H1 (cell line): ENCODE results near the gene PAX4. TPM values are rescaled to one million over a fixed set of nuclear protein-coding genes. Genes with fewer than 3 reads are reported as not detected.
A peak's percentile ranks its signal among the peaks of the same experiment; 100 is the strongest.

ENCODE experiments used
- ASH2L ChIP-seq: fragments of 200-600, 300-600 bp; sonication (generic); IDR thresholded peaks from one replicate; pipeline ENCODE4 v1.7.1; 2017; ENCODE audit warnings: low read length
- CHD7 ChIP-seq: fragments of 300-600 bp; sonication (generic); IDR thresholded peaks from 2 replicates; pipeline ENCODE4 v1.7.1; 2012; ENCODE audit warnings: low read length, moderate library complexity, mild to moderate bottlenecking, inconsistent platforms; ENCODE audit not compliant: insufficient replicate concordance
- CREB1 ChIP-seq: IDR thresholded peaks from 2 replicates; pipeline ENCODE4 v1.6.1; 2012; ENCODE audit warnings: inconsistent platforms
- HDAC2 ChIP-seq, 2 experiments: fragments of 300-600 bp in 1 of 2; sonication (generic) in 1 of 2; IDR thresholded peaks; 2 replicates each; pipeline ENCODE4 v1.6.1; 2011 to 2012; ENCODE audit warnings: low read depth in 2 of 2, low read length in 2 of 2, mild to moderate bottlenecking in 2 of 2, moderate library complexity in 2 of 2, borderline replicate concordance in 1 of 2, inconsistent platforms in 1 of 2
- JUN ChIP-seq: IDR thresholded peaks from 2 replicates; pipeline ENCODE4 v1.6.1; 2011; ENCODE audit warnings: low read depth, mild to moderate bottlenecking, improper control_type of control experiment, low read length
- KDM4A ChIP-seq: IDR thresholded peaks from one replicate; pipeline ENCODE4 v1.7.1; 2012; ENCODE audit warnings: low read depth, mild to moderate bottlenecking, moderate library complexity, low read length, inconsistent platforms; ENCODE audit not compliant: severe bottlenecking
- POLR2AphosphoS5 ChIP-seq: IDR thresholded peaks from 2 replicates; pipeline ENCODE4 v1.6.1; 2011; ENCODE audit warnings: low read depth, low read length
- SP2 ChIP-seq: IDR thresholded peaks from 2 replicates; pipeline ENCODE4 v1.6.1; 2012; ENCODE audit warnings: mild to moderate bottlenecking, low read length, inconsistent platforms
- TCF12 ChIP-seq: IDR thresholded peaks from 2 replicates; pipeline ENCODE4 v1.6.1; 2011; ENCODE audit warnings: low read depth, mild to moderate bottlenecking, low read length
- polyA plus RNA-seq, 7 experiments: library from polyadenylated mRNA; depleted of rRNA in 3 of 7; stranded (reverse) in 5 of 7; unstranded in 2 of 7; fragments of >200 nt in 5 of 7; fragments of 200-250 nt in 2 of 7; gene quantifications; 1 replicate in 5 of 7; 2 replicates in 1 of 7; 4 replicates in 1 of 7; pipeline versions ENCODE4 v1.2.1 to v1.2.3, GENCODE V29; 2011 to 2013; ENCODE audit warnings: missing spikeins in 2 of 7, mixed read lengths in 2 of 7
- total RNA-seq: library from RNA; stranded (reverse); fragmentation: NEBNext Ultra II Directional; extraction: Animal tissue kit (Norgen Biotek cat#: 25700); gene quantifications from 2 replicates; pipeline ENCODE4 v1.2.1, GENCODE V29; 2021

Gene PAX4
- total and polyA plus RNA-seq, 2 of the 8 experiments (the other 6 are each of a cell fraction or from before 2014, with no cell fraction given) = 0.20 TPM; not detected in 1

GRCh38 chr7:127588019-127588696 is 29.8 kb downstream of the PAX4 start, which contains the start of gene ARF5 (continued):
- no peak for TF ChIP-seq CHD7
- TF ChIP-seq HDAC2 (IDR thresholded peaks at IDR 0.05; ENCODE audit: borderline replicate concordance in 1 of 2, low read depth in 2 of 2, low read length in 2 of 2) = no peak
- TF ChIP-seq SP2 = no peak
- TF ChIP-seq JUN = no peak
- 0 out of 2 replicates have a peak, but pooled peaks have one; percentile 59 for TF ChIP-seq TCF12
- peak; percentile 44 for TF ChIP-seq KDM4A
- TF ChIP-seq CREB1 = peak; percentile 92
- peak; percentile 87 for TF ChIP-seq ASH2L
- peak; percentile 79 for TF ChIP-seq POLR2AphosphoS5
